ENCODE results near the gene CUEDC2. TPM values are rescaled to one million over a fixed set of nuclear protein-coding genes. Genes with fewer than 3 reads are reported as not detected.

The CUEDC2 gene, protein sequence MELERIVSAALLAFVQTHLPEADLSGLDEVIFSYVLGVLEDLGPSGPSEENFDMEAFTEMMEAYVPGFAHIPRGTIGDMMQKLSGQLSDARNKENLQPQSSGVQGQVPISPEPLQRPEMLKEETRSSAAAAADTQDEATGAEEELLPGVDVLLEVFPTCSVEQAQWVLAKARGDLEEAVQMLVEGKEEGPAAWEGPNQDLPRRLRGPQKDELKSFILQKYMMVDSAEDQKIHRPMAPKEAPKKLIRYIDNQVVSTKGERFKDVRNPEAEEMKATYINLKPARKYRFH
- total RNA-seq: 40.5 TPM
- 52.4 TPM for polyA plus RNA-seq
- long read RNA-seq, donor 1, partial matches to known transcripts: 0 of 3 reads
- long read RNA-seq, donor 1, other reads (novel, unspliced or antisense): 0 of 3 reads
- long read RNA-seq, donor 2: 0 reads
- long read RNA-seq, donor 3, transcript CUEDC2-201 (9 exons, 1,191 nt): major isoform, 43 of 65 reads
- long read RNA-seq, donor 3, partial matches to known transcripts: 14 of 65 reads
- long read RNA-seq, donor 3, other reads (novel, unspliced or antisense): 8 of 65 reads
- long read RNA-seq, donor 4, transcript CUEDC2-201 (9 exons, 1,191 nt): major isoform, 9 of 10 reads
- long read RNA-seq, donor 4, partial matches to known transcripts: 0 of 10 reads
- long read RNA-seq, donor 4, other reads (novel, unspliced or antisense): 0 of 10 reads
- long read RNA-seq, donor 5, transcript CUEDC2-201 (9 exons, 1,191 nt): major isoform, 44 of 58 reads
- long read RNA-seq, donor 5, partial matches to known transcripts: 12 of 58 reads
- long read RNA-seq, donor 5, other reads (novel, unspliced or antisense): 0 of 58 reads
- long read RNA-seq, donor 6, transcript CUEDC2-201 (9 exons, 1,191 nt): major isoform, 23 of 30 reads
- long read RNA-seq, donor 6, partial matches to known transcripts: 6 of 30 reads
- long read RNA-seq, donor 6, other reads (novel, unspliced or antisense): 0 of 30 reads
- long read RNA-seq, donor 7, transcript CUEDC2-201 (9 exons, 1,191 nt): major isoform, 22 of 31 reads
- long read RNA-seq, donor 7, partial matches to known transcripts: 8 of 31 reads
- long read RNA-seq, donor 7, other reads (novel, unspliced or antisense): 0 of 31 reads
- long read RNA-seq, donor 8, transcript CUEDC2-201 (9 exons, 1,191 nt): major isoform, 8 of 10 reads
- long read RNA-seq, donor 8, partial matches to known transcripts: 0 of 10 reads
- long read RNA-seq, donor 8, other reads (novel, unspliced or antisense): 0 of 10 reads
- long read RNA-seq, donor 9, transcript CUEDC2-201 (9 exons, 1,191 nt): major isoform, 13 of 13 reads
- long read RNA-seq, donor 9, partial matches to known transcripts: 0 of 13 reads
- long read RNA-seq, donor 9, other reads (novel, unspliced or antisense): 0 of 13 reads
- long read RNA-seq, donor 10, transcript CUEDC2-201 (9 exons, 1,191 nt): major isoform, 23 of 23 reads
- long read RNA-seq, donor 10, partial matches to known transcripts: 0 of 23 reads
- long read RNA-seq, donor 10, other reads (novel, unspliced or antisense): 0 of 23 reads

DNA sequence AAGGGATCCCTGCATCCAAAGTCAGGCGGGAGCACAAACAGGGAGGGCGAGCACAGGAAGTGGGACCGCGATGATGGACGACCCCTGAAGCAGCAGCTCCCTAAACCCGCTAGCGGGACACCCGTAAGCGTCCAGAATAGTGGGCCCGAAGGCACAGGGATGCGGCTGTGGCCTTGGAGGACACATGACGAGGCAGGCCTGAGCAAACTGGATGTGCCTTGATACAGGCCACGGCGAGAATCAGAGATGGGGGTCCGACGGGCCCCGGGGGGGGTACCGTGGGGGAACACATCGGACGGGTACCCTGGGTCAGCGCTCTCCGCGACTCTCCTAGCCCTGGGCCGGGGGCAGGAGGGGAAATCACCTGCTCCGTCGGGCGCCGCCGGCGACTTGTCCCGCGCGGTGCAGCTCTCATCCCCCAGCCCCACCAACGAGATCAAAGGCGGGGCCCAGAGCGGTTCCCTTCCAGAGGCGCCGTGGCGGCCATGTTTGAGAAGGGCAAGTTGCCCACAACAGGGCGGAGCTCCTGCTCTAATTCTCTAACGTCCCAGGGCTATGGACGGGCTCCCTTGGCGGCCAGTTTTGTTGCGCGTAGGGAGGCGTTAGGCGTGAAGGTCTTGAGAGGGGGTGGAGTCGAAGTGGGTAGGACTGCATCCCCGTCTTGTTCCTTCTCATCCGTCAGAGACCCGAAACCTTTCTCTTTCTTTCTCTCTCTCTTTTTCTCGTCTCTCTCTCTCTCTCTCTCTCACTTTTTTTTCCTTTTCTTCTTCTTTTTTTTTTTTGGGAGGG is at the start of gene CUEDC2:
TSS of gene CUEDC2 (minus strand) at position 413 of the 789 bp plus-strand sequence. CDS start 7,386 bp downstream, outside the sequence.
- peaks cover 0 to 6% of the 10 kb centered on the region in 2 donors for H3K9me3 ChIP-seq (ENCODE audit: control insufficient read depth in 2 of 2, insufficient read depth in 1 of 2, low read length in 1 of 2)
- DNase-seq (ENCODE audit: low read depth in 6 of 9, low spot score in 9 of 9): peak; percentile 86 to 97 (median 92)
- under 1% methylated on average over 52 of the region's 52 CpGs for WGBS
- H3K27me3 ChIP-seq (ENCODE audit: control insufficient read depth in 2 of 2, insufficient read depth in 1 of 2, low read length in 1 of 2): peaks cover 2 to 17% of the 10 kb centered on the region in 2 donors
- H3K4me3 ChIP-seq (ENCODE audit: low read length in 2 of 2): peak within 1 kb of the TSS; percentile 95 to 97
- peak within 1 kb of the TSS; percentile 74 to 76 for H3K27ac ChIP-seq (ENCODE audit: low read depth in 1 of 2, low read length in 1 of 2)
- no peaks in the 10 kb centered on the region for H3K36me3 ChIP-seq (ENCODE audit: control insufficient read depth in 2 of 2, insufficient read depth in 2 of 2, low read length in 1 of 2)
- H3K4me1 ChIP-seq (ENCODE audit: control insufficient read depth in 2 of 2, insufficient read depth in 2 of 2, low read length in 2 of 2): peaks cover 11 to 48% of the 10 kb centered on the region in 2 donors

DNA sequence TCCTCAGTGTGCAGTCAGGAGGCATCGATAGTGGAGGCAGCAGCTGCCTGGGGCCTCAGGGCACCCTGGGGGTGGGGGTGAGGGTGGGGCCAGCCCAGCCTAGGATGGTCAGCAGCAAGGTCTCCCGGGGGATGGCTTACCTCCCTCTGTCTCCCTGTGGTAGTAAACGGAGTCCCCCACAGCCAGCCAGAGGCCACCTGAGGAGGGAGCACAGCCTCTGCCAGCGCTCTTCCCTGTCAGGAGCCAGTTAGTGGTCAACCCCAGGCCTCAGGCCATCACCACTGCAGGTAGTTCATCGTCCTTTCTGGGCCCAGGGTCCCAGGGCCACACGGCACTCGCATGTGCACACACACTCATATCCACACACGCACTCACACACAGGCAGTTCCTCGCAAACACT is 48.0 kb upstream of the CUEDC2 start:
- H3K4me3 ChIP-seq (ENCODE audit: low read length in 2 of 2): no peak overlapping the region
- no peaks in the 10 kb centered on the region for H3K27me3 ChIP-seq (ENCODE audit: control insufficient read depth in 2 of 2, insufficient read depth in 1 of 2, low read length in 1 of 2)
- DNase-seq (ENCODE audit: low read depth in 6 of 9, low spot score in 9 of 9): no peak
- H3K9me3 ChIP-seq (ENCODE audit: control insufficient read depth in 2 of 2, insufficient read depth in 1 of 2, low read length in 1 of 2): no peaks in the 10 kb centered on the region
- peaks cover 70 to 74% of the 10 kb centered on the region in 2 donors for H3K36me3 ChIP-seq (ENCODE audit: control insufficient read depth in 2 of 2, insufficient read depth in 2 of 2, low read length in 1 of 2)
- no peaks in the 10 kb centered on the region for H3K4me1 ChIP-seq (ENCODE audit: control insufficient read depth in 2 of 2, insufficient read depth in 2 of 2, low read length in 2 of 2)
- 96% methylated on average over 9 of the region's 9 CpGs for WGBS
- no peak overlapping the region for H3K27ac ChIP-seq (ENCODE audit: low read depth in 1 of 2, low read length in 1 of 2)

DNA sequence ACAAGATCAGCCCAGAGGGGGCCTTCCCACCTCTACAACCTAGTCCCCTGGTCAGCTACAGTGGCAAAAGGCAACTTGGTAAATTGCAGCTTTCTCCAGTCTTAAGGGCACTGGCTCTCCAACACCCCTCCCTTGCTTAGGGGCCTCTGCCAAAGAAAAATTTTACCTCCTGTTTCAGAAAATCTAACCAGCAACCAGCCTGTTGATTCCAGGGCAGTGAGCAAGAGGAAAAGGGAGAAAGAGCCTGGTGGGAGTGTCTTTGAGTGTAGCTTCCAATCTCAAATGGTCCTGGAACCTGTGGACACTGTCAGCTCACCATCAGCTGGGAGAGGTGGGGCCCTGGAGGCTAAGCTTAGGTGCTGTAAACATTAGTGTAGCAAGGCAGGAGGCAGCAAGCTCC is 47.3 kb upstream of the CUEDC2 start:
- H3K27me3 ChIP-seq (ENCODE audit: control insufficient read depth in 2 of 2, insufficient read depth in 1 of 2, low read length in 1 of 2): no peaks in the 10 kb centered on the region
- no peak for DNase-seq (ENCODE audit: low read depth in 6 of 9, low spot score in 9 of 9)
- H3K4me1 ChIP-seq (ENCODE audit: control insufficient read depth in 2 of 2, insufficient read depth in 2 of 2, low read length in 2 of 2): no peaks in the 10 kb centered on the region
- H3K36me3 ChIP-seq (ENCODE audit: control insufficient read depth in 2 of 2, insufficient read depth in 2 of 2, low read length in 1 of 2): peaks cover 63 to 67% of the 10 kb centered on the region in 2 donors
- H3K27ac ChIP-seq (ENCODE audit: low read depth in 1 of 2, low read length in 1 of 2): no peak overlapping the region
- no peak overlapping the region for H3K4me3 ChIP-seq (ENCODE audit: low read length in 2 of 2)
- no peaks in the 10 kb centered on the region for H3K9me3 ChIP-seq (ENCODE audit: control insufficient read depth in 2 of 2, insufficient read depth in 1 of 2, low read length in 1 of 2)

DNA sequence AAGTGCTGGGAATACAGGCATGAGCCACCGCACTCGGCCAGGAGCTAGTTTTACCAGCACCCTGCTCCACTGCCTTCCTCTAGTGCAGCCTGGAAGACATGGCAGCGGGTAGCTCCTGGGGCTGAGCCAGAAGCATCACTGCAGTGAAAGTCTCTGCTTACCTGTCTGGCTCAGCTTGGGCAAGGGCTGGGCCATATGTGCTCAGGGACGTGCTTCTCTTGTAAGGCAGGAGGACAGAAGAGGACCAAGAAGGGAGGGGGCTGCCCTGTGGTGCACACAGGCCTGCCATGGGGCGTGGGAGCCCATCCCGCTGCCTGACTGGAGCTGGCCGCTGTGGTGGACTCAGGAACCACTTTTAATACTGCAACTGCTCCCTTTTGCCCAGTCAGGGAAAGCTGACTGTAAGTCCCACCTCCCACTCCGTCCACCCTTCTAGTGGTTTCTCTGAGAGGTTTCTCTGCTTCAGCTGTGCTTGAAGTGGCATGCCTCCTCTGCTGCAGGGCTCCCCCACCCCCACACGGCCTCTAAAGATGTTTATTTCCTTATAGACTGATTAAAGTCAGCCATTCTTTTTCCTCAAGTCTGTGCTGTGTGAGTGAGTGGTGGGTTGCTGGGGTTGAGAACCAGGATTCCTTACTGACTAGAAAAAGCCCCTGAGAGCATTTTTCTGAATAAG is 44.2 kb upstream of the CUEDC2 start:
- H3K9me3 ChIP-seq (ENCODE audit: control insufficient read depth in 2 of 2, insufficient read depth in 1 of 2, low read length in 1 of 2): no peaks in the 10 kb centered on the region
- 86% methylated on average over 9 of the region's 9 CpGs for WGBS
- peaks cover 32 to 36% of the 10 kb centered on the region in 2 donors for H3K36me3 ChIP-seq (ENCODE audit: control insufficient read depth in 2 of 2, insufficient read depth in 2 of 2, low read length in 1 of 2)
- H3K4me3 ChIP-seq (ENCODE audit: low read length in 2 of 2): no peak overlapping the region
- no peaks in the 10 kb centered on the region for H3K27me3 ChIP-seq (ENCODE audit: control insufficient read depth in 2 of 2, insufficient read depth in 1 of 2, low read length in 1 of 2)
- H3K27ac ChIP-seq (ENCODE audit: low read depth in 1 of 2, low read length in 1 of 2): no peak overlapping the region
- DNase-seq (ENCODE audit: low read depth in 6 of 9, low spot score in 9 of 9): peak in 1 of 9 donors; percentile 31
- H3K4me1 ChIP-seq (ENCODE audit: control insufficient read depth in 2 of 2, insufficient read depth in 2 of 2, low read length in 2 of 2): peaks cover 0 to 7% of the 10 kb centered on the region in 2 donors

DNA sequence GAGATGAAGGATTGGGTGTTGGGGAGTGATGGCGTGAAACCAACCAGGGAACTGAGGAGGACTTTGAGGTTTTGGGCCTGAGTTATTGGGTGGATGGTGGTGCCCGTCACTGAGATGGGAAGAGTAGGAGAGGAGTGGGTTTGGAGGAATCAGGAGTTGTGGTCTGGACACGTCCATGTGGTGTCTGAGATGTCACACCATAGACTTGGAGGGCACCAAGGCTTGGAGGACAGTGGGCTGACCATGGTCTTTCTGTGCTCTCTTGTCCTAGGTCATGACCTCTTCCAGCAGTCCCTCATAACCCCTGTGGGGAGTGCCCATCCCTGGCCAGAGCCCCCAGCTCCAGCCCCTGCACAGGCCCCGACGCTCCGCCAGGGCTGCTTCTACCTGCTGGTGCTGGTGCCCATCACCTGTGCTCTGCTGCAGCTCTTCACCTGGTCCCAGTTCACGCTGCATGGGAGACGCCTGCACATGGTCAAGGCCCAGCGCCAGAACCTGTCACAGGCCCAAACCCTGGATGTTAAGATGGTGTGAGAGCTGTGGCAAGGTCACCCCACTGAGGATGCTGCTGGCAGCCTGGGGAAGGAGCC is 43.2 kb upstream of the CUEDC2 start:
- Histone ChIP-seq H3K36me3 (ENCODE audit: control insufficient read depth in 2 of 2, insufficient read depth in 2 of 2, low read length in 1 of 2) (peaks cover 22 to 26% of the 10 kb centered on the region in 2 donors), H3K4me3 (ENCODE audit: low read length in 2 of 2) (no peak overlapping the region), H3K4me1 (ENCODE audit: control insufficient read depth in 2 of 2, insufficient read depth in 2 of 2, low read length in 2 of 2) (peaks cover 0 to 7% of the 10 kb centered on the region in 2 donors), H3K27ac (ENCODE audit: low read depth in 1 of 2, low read length in 1 of 2) (no peak overlapping the region), H3K27me3 (ENCODE audit: control insufficient read depth in 2 of 2, insufficient read depth in 1 of 2, low read length in 1 of 2) (no peaks in the 10 kb centered on the region), H3K9me3 (ENCODE audit: control insufficient read depth in 2 of 2, insufficient read depth in 1 of 2, low read length in 1 of 2) (no peaks in the 10 kb centered on the region)
- WGBS: over 99% methylated on average over 9 of the region's 9 CpGs
- no peak for DNase-seq (ENCODE audit: low read depth in 6 of 9, low spot score in 9 of 9)

DNA sequence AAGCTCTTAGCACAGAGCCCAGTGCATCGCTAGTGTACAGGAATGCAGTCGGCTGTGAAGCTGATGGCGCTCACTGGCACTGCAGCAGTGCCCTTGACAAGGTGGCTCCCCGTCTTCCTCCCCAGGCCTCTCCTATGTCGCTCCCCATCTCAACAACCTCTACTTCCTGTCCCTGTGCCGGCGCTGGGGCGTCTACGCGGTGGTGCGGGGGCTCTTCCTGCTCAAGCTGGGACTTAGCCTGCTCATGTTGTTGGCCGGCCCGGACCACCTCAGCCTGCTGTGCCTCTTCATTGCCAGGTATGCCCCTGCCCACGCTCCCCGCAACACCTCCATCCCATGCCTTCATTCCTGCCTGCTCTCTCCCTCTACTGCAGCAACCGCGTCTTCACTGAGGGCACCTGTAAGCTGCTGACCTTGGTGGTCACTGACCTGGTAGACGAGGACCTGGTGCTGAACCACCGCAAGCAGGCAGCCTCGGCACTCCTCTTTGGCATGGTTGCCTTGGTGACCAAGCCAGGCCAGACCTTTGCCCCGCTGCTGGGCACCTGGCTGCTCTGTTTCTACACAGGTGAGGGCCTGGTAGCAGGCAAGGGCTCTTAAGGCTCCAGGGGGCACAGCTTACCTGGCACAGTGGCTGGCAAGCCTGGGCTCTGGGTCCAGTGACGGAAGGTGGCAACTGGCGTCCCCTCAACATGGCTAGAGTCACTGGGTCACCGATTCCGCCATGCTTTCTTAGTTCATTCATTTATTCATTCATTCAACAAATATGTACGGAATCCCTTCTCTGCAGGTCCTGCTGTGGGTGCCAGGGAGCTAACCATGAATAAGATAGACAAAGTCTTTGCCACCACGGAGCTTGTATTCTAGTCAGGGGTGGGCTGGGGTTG is 41.3 kb upstream of the CUEDC2 start:
- H3K36me3 ChIP-seq (ENCODE audit: control insufficient read depth in 2 of 2, insufficient read depth in 2 of 2, low read length in 1 of 2): peaks cover 4 to 7% of the 10 kb centered on the region in 2 donors
- DNase-seq (ENCODE audit: low read depth in 6 of 9, low spot score in 9 of 9): peak in 2 of 9 donors; percentile 46 to 58
- H3K9me3 ChIP-seq (ENCODE audit: control insufficient read depth in 2 of 2, insufficient read depth in 1 of 2, low read length in 1 of 2): no peaks in the 10 kb centered on the region
- no peak overlapping the region for H3K4me3 ChIP-seq (ENCODE audit: low read length in 2 of 2)
- WGBS: 83% methylated on average over 27 of the region's 27 CpGs
- H3K27me3 ChIP-seq (ENCODE audit: control insufficient read depth in 2 of 2, insufficient read depth in 1 of 2, low read length in 1 of 2): no peaks in the 10 kb centered on the region
- H3K4me1 ChIP-seq (ENCODE audit: control insufficient read depth in 2 of 2, insufficient read depth in 2 of 2, low read length in 2 of 2): peaks cover 0 to 7% of the 10 kb centered on the region in 2 donors
- no peak overlapping the region for H3K27ac ChIP-seq (ENCODE audit: low read depth in 1 of 2, low read length in 1 of 2)

All from thymus (tissue), 14 donors.